ENCODE measurements around the gene ZNF443.

The ZNF443 gene

GRCh38 chr19:12400633-12401502, 40.0 kb downstream of the ZNF443 start, which contains the start of gene ZNF799 (continued):
- TF ChIP-seq, protein P1, sequence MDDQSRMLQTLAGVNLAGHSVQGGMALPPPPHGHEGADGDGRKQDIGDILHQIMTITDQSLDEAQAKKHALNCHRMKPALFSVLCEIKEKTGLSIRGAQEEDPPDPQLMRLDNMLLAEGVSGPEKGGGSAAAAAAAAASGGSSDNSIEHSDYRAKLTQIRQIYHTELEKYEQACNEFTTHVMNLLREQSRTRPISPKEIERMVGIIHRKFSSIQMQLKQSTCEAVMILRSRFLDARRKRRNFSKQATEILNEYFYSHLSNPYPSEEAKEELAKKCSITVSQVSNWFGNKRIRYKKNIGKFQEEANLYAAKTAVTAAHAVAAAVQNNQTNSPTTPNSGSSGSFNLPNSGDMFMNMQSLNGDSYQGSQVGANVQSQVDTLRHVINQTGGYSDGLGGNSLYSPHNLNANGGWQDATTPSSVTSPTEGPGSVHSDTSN (CRISPR knock-in tag; IDR thresholded peaks at IDR 0.05), result peak; percentile 90
- TF ChIP-seq SP3 (tag by site-specific recombination; IDR thresholded peaks at IDR 0.05) (peak; percentile 72), ZNF621 (tag by site-specific recombination; IDR thresholded peaks at IDR 0.05) (no peak), ZNF292 (tag by site-specific recombination; IDR thresholded peaks at IDR 0.05; ENCODE audit: borderline replicate concordance, low read depth) (no peak), SALL2 (tag by site-specific recombination; IDR thresholded peaks at IDR 0.05; ENCODE audit: borderline replicate concordance) (no peak), ZNF629 (tag by site-specific recombination; IDR thresholded peaks at IDR 0.05) (no peak; the same call in none of the 2 replicates), ZNF280C (tag by site-specific recombination; IDR thresholded peaks at IDR 0.05) (no peak), ZNF394 (tag by site-specific recombination; IDR thresholded peaks at IDR 0.05; ENCODE audit: borderline replicate concordance) (peak; percentile 54; the same call in 1 of the 2 replicates), ZNF175 (tag by site-specific recombination; IDR thresholded peaks at IDR 0.05) (no peak), YY2 (tag by site-specific recombination; IDR thresholded peaks at IDR 0.05) (no peak), BCL6B (tag by site-specific recombination; IDR thresholded peaks at IDR 0.05) (no peak), TCF7L2 (IDR thresholded peaks at IDR 0.05; ENCODE audit: borderline replicate concordance, low read depth, low read length) (peak; percentile 97), ZNF785 (tag by site-specific recombination; IDR thresholded peaks at IDR 0.05) (no peak; the same call in 1 of the 2 replicates), ZIC2 (tag by site-specific recombination; IDR thresholded peaks at IDR 0.05) (no peak), ZNF184 (tag by site-specific recombination; IDR thresholded peaks at IDR 0.05) (0 out of 2 replicates have a peak, but pooled peaks have one; percentile 13), ZNF664 (tag by site-specific recombination; IDR thresholded peaks at IDR 0.05) (no peak), ZNF529 (tag by site-specific recombination; IDR thresholded peaks at IDR 0.05; ENCODE audit: insufficient replicate concordance) (no peak), RBAK (tag by site-specific recombination; IDR thresholded peaks at IDR 0.05) (no peak), SP7 (tag by site-specific recombination; IDR thresholded peaks at IDR 0.05) (peak; percentile 55; the same call in 1 of the 2 replicates), ZNF274 (IDR thresholded peaks at IDR 0.05; ENCODE audit: low read length) (no peak), ZNF274 (tag by site-specific recombination; IDR thresholded peaks at IDR 0.05; ENCODE audit: borderline replicate concordance) (no peak), KLF1 (tag by site-specific recombination; IDR thresholded peaks at IDR 0.05) (peak; percentile 52), ZNF639 (tag by site-specific recombination; IDR thresholded peaks at IDR 0.05) (no peak), ELK4 (IDR thresholded peaks at IDR 0.05; ENCODE audit: borderline replicate concordance, low read depth, low read length) (no peak), ZNF555 (tag by site-specific recombination; conservative IDR thresholded peaks at IDR 0.05) (no peak), ZNF843 (tag by site-specific recombination; IDR thresholded peaks at IDR 0.05) (no peak), ZFHX2 (tag by site-specific recombination; conservative IDR thresholded peaks at IDR 0.05) (peak; percentile 66), ZBTB7A (tag by site-specific recombination; IDR thresholded peaks at IDR 0.05; ENCODE audit: low read depth) (no peak), REPIN1 (tag by site-specific recombination; IDR thresholded peaks at IDR 0.05; ENCODE audit: low read depth) (no peak)
- TF ChIP-seq, protein P2, sequence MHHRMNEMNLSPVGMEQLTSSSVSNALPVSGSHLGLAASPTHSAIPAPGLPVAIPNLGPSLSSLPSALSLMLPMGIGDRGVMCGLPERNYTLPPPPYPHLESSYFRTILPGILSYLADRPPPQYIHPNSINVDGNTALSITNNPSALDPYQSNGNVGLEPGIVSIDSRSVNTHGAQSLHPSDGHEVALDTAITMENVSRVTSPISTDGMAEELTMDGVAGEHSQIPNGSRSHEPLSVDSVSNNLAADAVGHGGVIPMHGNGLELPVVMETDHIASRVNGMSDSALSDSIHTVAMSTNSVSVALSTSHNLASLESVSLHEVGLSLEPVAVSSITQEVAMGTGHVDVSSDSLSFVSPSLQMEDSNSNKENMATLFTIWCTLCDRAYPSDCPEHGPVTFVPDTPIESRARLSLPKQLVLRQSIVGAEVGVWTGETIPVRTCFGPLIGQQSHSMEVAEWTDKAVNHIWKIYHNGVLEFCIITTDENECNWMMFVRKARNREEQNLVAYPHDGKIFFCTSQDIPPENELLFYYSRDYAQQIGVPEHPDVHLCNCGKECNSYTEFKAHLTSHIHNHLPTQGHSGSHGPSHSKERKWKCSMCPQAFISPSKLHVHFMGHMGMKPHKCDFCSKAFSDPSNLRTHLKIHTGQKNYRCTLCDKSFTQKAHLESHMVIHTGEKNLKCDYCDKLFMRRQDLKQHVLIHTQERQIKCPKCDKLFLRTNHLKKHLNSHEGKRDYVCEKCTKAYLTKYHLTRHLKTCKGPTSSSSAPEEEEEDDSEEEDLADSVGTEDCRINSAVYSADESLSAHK (tag by site-specific recombination; IDR thresholded peaks at IDR 0.05), result no peak

All from HEK293 (cell line).